K562 (cell line): ENCODE results near the gene COL7A1. TPM values are rescaled to one million over a fixed set of nuclear protein-coding genes. Genes with fewer than 3 reads are reported as not detected.

ENCODE experiments used
- DDX20 ChIP-seq: fragments of 450-650 bp; IDR thresholded peaks from 2 replicates; pipeline ENCODE4 v1.6.1; 2016; ENCODE audit warnings: missing genetic modification characterization, low read depth, mild to moderate bottlenecking, missing compliant biosample characterization, moderate library complexity
- E2F1 ChIP-seq: sonication (generic); formaldehyde crosslinking; IDR thresholded peaks from 2 replicates; pipeline ENCODE4 v1.8.1; 2023; ENCODE audit warnings: mild to moderate bottlenecking, missing genetic modification reagents, moderate library complexity
- FOS ChIP-seq: IDR thresholded peaks from 3 replicates; pipeline ENCODE4 v1.6.1; 2011; ENCODE audit not compliant: insufficient read length; ENCODE audit errors: extremely low read depth
- HES1 ChIP-seq: fragments of 450-650 bp; IDR thresholded peaks from 2 replicates; pipeline ENCODE4 v1.6.1; 2016; ENCODE audit warnings: low read depth, mild to moderate bottlenecking, moderate library complexity
- RBM34 ChIP-seq: fragments of 200-400 bp; formaldehyde crosslinking; IDR thresholded peaks from 2 replicates; pipeline ENCODE4 v1.6.1; 2018; ENCODE audit warnings: low read length, borderline replicate concordance; ENCODE audit not compliant: insufficient read depth
- SMARCA5 ChIP-seq: fragments of 450-650 bp; IDR thresholded peaks from 2 replicates; pipeline ENCODE4 v1.6.1; 2016
- ZNF512 ChIP-seq: IDR thresholded peaks from 2 replicates; pipeline ENCODE4 v1.6.1; 2016; ENCODE audit warnings: missing genetic modification characterization, missing compliant biosample characterization
- polyA plus RNA-seq, 8 experiments: library from polyadenylated mRNA; depleted of rRNA in 4 of 8; stranded (reverse) in 5 of 8; unstranded in 3 of 8; fragments of >200 nt; fragmentation: Nextera tagmentation in 2 of 8; fragmentation: Illumina TruSeq in 1 of 8; extraction: Ambion mirVana in 2 of 8; extraction: Trizol in 1 of 8; gene quantifications; 2 replicates each; pipeline versions ENCODE4 v1.2.1 to v1.2.3, GENCODE V29; 2011 to 2014; ENCODE audit warnings: inconsistent platforms in 1 of 8, missing spikeins in 1 of 8
- total RNA-seq, 7 experiments: library from RNA; depleted of rRNA in 6 of 7; stranded (reverse); fragments of >200 nt in 6 of 7; fragmentation: Illumina TruSeq in 2 of 7; extraction: Trizol in 2 of 7; gene quantifications; 2 replicates each; pipeline versions ENCODE4 v1.2.1 to v1.2.3, GENCODE V29; 2011 to 2021; ENCODE audit warnings: low replicate concordance in 1 of 7

Gene COL7A1
- total and polyA plus RNA-seq, 9 of the 15 experiments (the other 6 are each of a cell fraction or from before 2014, with no cell fraction given) = 0.09 to 0.66 (median 0.35) TPM; not detected in 3

- TF ChIP-seq E2F1 (CRISPR knock-in tag) = no peak
- no peak for TF ChIP-seq SMARCA5
- no peak for TF ChIP-seq HES1
- TF ChIP-seq DDX20 (tag) = no peak
- TF ChIP-seq RBM34 = no peak
- no peak for TF ChIP-seq FOS
- TF ChIP-seq ZNF512 (tag) = no peak
- TF ChIP-seq, all 486 proteins: peak for 0
Observed at GRCh38 chr3:48631516-48632448, 36.7 kb upstream of the COL7A1 start (continued).
